Mucosa of rectum (tissue), 2 donors: ENCODE data around the gene EIF1AX.

Source experiments
- H3K27ac ChIP-seq, 2 donors: one replicate each; pipeline ENCODE4 v1.7.0; 2013; ENCODE audit warnings: inconsistent platforms in 2 of 2, low read depth in 2 of 2, low read length in 2 of 2
- H3K27me3 ChIP-seq, 2 donors: one replicate each; pipeline ENCODE4 v1.7.0; 2013; ENCODE audit warnings: low read length in 2 of 2; ENCODE audit not compliant: control insufficient read depth in 2 of 2, insufficient read depth in 2 of 2
- H3K36me3 ChIP-seq, 2 donors: one replicate each; pipeline ENCODE4 v1.7.0; 2013; ENCODE audit warnings: low read length in 2 of 2; ENCODE audit not compliant: control insufficient read depth in 2 of 2, insufficient read depth in 2 of 2
- H3K4me1 ChIP-seq, 2 donors: one replicate each; pipeline ENCODE4 v1.7.0; 2013; ENCODE audit warnings: low read length in 2 of 2, mild to moderate bottlenecking in 1 of 2; ENCODE audit not compliant: control insufficient read depth in 2 of 2, insufficient read depth in 2 of 2
- H3K4me3 ChIP-seq, 2 donors: one replicate each; pipeline ENCODE4 v1.7.0; 2013; ENCODE audit warnings: low read length in 2 of 2
- H3K9ac ChIP-seq, 2 donors: one replicate each; pipeline ENCODE4 v1.7.0; 2013; ENCODE audit warnings: low read length in 2 of 2, low read depth in 1 of 2, mild to moderate bottlenecking in 1 of 2
- H3K9me3 ChIP-seq, 2 donors: one replicate each; pipeline ENCODE4 v1.7.0; 2013; ENCODE audit warnings: low read length in 2 of 2; ENCODE audit not compliant: control insufficient read depth in 2 of 2
- donor health status: healthy.
- donor health status: Normal muscosa, but diverticular disease.

Gene EIF1AX

GRCh38 chrX:20151689-20152088, 10.1 kb upstream of the EIF1AX start:
- Histone ChIP-seq H3K27me3 (no peaks in the 10 kb centered on the region), H3K9ac (no peak overlapping the region), H3K9me3 (no peaks in the 10 kb centered on the region), H3K27ac (no peak overlapping the region), H3K4me1 (no peaks in the 10 kb centered on the region), H3K4me3 (no peak overlapping the region), H3K36me3 (peaks cover 10 to 16% of the 10 kb centered on the region in 2 donors)

- H3K27me3 ChIP-seq: no peaks in the 10 kb centered on the region
These were observed 7.7 kb upstream of the EIF1AX start for GRCh38 chrX:20149326-20149725.

DNA sequence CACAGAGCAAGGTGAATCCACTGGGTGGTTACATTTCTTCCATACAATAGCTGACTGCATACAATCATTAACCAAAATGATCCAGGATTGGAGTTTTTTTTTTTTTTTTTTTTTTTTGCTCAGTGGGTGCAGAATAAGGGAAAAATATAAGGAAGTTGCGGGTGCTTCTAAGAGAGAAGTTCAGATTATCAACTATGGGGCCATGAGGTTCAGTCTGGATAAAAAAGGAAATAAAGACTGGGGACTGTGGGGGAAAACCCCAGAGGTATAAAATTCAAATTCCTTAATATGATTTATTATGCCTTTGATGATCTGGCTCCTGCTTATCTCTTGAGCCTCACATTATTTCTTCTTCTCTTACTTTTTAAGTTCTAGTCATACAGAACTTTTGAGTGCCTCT, 5.9 kb upstream of the EIF1AX start:
- Histone ChIP-seq H3K4me3 (no peak overlapping the region), H3K4me1 (no peaks in the 10 kb centered on the region), H3K9ac (no peak overlapping the region), H3K36me3 (peaks cover 1 to 2% of the 10 kb centered on the region in 2 donors), H3K9me3 (no peaks in the 10 kb centered on the region), H3K27me3 (no peaks in the 10 kb centered on the region), H3K27ac (no peak overlapping the region)

More at GRCh38 chrX:20149326-20149725, 7.7 kb upstream of the EIF1AX start:
- H3K4me1 ChIP-seq: no peaks in the 10 kb centered on the region
- no peak overlapping the region for H3K9ac ChIP-seq
- no peaks in the 10 kb centered on the region for H3K9me3 ChIP-seq
- H3K4me3 ChIP-seq: no peak overlapping the region
- H3K36me3 ChIP-seq: peaks cover 2 to 6% of the 10 kb centered on the region in 2 donors
- no peak overlapping the region for H3K27ac ChIP-seq

DNA sequence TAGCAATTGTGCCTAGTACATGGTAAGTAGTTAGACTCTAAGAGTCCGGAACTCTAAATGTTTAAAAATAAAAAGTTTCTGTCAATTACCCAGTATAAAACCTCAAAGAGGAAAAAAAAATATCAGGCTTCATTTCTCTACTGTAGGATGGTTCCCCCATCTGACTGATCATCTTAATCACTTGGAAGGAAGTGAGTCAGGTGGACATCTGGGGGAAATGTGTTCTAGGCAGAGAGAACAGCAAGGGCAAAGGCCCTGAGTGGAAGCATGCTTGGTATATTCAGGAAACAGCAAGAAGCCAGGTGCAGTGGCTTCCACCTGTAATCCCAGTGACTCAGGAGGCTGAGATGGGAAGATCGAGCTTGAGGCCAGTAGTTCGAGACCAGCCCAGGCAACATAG, 2.9 kb upstream of the EIF1AX start:
- no peak overlapping the region for H3K27ac ChIP-seq
- H3K4me3 ChIP-seq: no peak overlapping the region
- H3K36me3 ChIP-seq: no peaks in the 10 kb centered on the region
- no peak overlapping the region for H3K9ac ChIP-seq
- no peaks in the 10 kb centered on the region for H3K27me3 ChIP-seq
- peaks cover 3 to 6% of the 10 kb centered on the region in 2 donors for H3K4me1 ChIP-seq
- no peaks in the 10 kb centered on the region for H3K9me3 ChIP-seq

GRCh38 chrX:20143561-20143960, 1.9 kb upstream of the EIF1AX start:
- no peak overlapping the region for H3K4me3 ChIP-seq
- no peaks in the 10 kb centered on the region for H3K36me3 ChIP-seq
- H3K27ac ChIP-seq: no peak overlapping the region
- no peaks in the 10 kb centered on the region for H3K9me3 ChIP-seq
- H3K9ac ChIP-seq: no peak overlapping the region
- no peaks in the 10 kb centered on the region for H3K27me3 ChIP-seq
- H3K4me1 ChIP-seq: peaks cover 6 to 9% of the 10 kb centered on the region in 2 donors

- Histone ChIP-seq H3K27ac (no peak overlapping the region), H3K4me1 (peaks cover 6 to 9% of the 10 kb centered on the region in 2 donors), H3K9me3 (no peaks in the 10 kb centered on the region), H3K9ac (no peak overlapping the region), H3K36me3 (peaks cover 0 to 1% of the 10 kb centered on the region in 2 donors), H3K27me3 (no peaks in the 10 kb centered on the region), H3K4me3 (no peak overlapping the region)
These were observed 1.5 kb upstream of the EIF1AX start for GRCh38 chrX:20143111-20143510.

DNA sequence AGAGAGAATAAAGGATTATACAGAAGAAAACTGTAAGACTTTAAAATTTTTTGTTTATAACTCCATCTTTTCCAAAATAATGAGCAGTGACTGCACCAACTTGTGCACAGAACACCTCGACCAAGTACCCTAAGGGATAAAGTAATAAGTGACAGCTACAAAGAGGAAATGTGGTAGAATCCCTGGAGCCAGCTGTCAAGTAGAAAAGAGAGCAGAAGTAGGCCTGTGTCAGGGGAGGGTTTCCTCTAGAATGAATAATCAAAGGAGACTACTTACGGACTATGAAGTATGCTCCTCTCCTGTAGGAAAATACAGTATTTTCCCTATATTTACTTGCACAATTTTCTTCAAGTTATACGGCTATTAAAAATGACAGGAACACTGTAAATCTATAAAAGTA, 1.2 kb downstream of the EIF1AX start:
- Histone ChIP-seq H3K36me3 (peaks cover 11 to 15% of the 10 kb centered on the region in 2 donors), H3K9ac (peak overlapping the region; percentile 81 to 93), H3K4me1 (peaks cover 6 to 15% of the 10 kb centered on the region in 2 donors), H3K27ac (no peak overlapping the region), H3K4me3 (peak overlapping the region; percentile 84 to 88), H3K27me3 (no peaks in the 10 kb centered on the region), H3K9me3 (no peaks in the 10 kb centered on the region)

DNA sequence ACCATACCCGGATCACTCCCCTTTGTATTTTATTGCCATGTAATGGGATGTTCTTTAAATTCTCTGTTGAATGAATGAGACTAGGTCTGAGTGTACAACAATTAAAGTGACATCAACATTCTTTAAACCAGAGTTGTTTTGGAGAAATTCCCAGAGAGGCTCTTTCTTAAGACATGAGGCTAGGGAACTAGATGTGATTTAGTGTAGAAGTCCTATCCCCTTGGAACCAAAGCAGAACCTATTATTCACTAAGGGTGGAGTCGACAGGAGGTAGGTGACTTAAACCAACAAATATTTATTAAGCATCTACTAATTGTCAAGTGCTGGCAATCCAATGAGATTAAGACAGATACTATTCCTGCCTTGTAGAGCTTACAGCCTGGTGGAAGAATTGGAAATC, 1.7 kb downstream of the EIF1AX start:
- peak overlapping the region; percentile 84 to 88 for H3K4me3 ChIP-seq
- H3K27ac ChIP-seq: no peak overlapping the region
- H3K36me3 ChIP-seq: peaks cover 11 to 19% of the 10 kb centered on the region in 2 donors
- no peak overlapping the region for H3K9ac ChIP-seq
- H3K27me3 ChIP-seq: no peaks in the 10 kb centered on the region
- H3K9me3 ChIP-seq: no peaks in the 10 kb centered on the region
- peaks cover 6 to 15% of the 10 kb centered on the region in 2 donors for H3K4me1 ChIP-seq

GRCh38 chrX:20135944-20136343, 5.7 kb downstream of the EIF1AX start:
- H3K9me3 ChIP-seq: no peaks in the 10 kb centered on the region
- H3K9ac ChIP-seq: no peak overlapping the region
- H3K36me3 ChIP-seq: peaks cover 32 to 39% of the 10 kb centered on the region in 2 donors
- no peak overlapping the region for H3K27ac ChIP-seq
- H3K27me3 ChIP-seq: no peaks in the 10 kb centered on the region
- no peak overlapping the region for H3K4me3 ChIP-seq
- peaks cover 6 to 15% of the 10 kb centered on the region in 2 donors for H3K4me1 ChIP-seq

GRCh38 chrX:20132666-20133065, 9.0 kb downstream of the EIF1AX start:
- Histone ChIP-seq H3K27me3 (no peaks in the 10 kb centered on the region), H3K9ac (no peak overlapping the region), H3K27ac (no peak overlapping the region), H3K9me3 (no peaks in the 10 kb centered on the region), H3K36me3 (peaks cover 43 to 48% of the 10 kb centered on the region in 2 donors), H3K4me3 (no peak overlapping the region), H3K4me1 (peaks cover 0 to 6% of the 10 kb centered on the region in 2 donors)

GRCh38 chrX:20130357-20130756, 11.3 kb downstream of the EIF1AX start:
- Histone ChIP-seq H3K36me3 (peaks cover 32 to 36% of the 10 kb centered on the region in 2 donors), H3K27ac (no peak overlapping the region), H3K27me3 (no peaks in the 10 kb centered on the region), H3K9me3 (no peaks in the 10 kb centered on the region), H3K4me3 (no peak overlapping the region), H3K4me1 (no peaks in the 10 kb centered on the region), H3K9ac (no peak overlapping the region)
